H1 (cell line): ENCODE results near the gene MAPK8IP2. TPM values are rescaled to one million over a fixed set of nuclear protein-coding genes. Genes with fewer than 3 reads are reported as not detected.

Experiments used
- CTCF ChIA-PET: fragments of 300-600 bp; sonication (Branson Sonifier 250); formaldehyde crosslinking; loops from one replicate; lab custom pipeline; 2021; ENCODE audit not compliant: partially characterized antibody; lab: Charles Lee
- POLR2A ChIA-PET: fragments of 300-600 bp; sonication (Branson Sonifier 250); formaldehyde crosslinking; loops from one replicate; lab custom pipeline; 2021; ENCODE audit warnings: inconsistent platforms; ENCODE audit not compliant: partially characterized antibody; lab: Charles Lee
- DNase-seq, 2 experiments: peaks; one replicate each; pipeline versions ENCODE4 v3.0.0 to v3.0.0-alpha.2; 2010 to 2022; ENCODE audit warnings: low spot score in 2 of 2, low read depth in 1 of 2, mixed read lengths in 1 of 2
- FAIRE-seq: peaks from 2 replicates; lab custom pipeline; 2011; peaks lifted over from hg19 to GRCh38; lab: Jason Lieb, UNC
- H2AFZ ChIP-seq: 2 replicates; pipeline ENCODE4 v1.8.1; 2012; ENCODE audit warnings: low read length, inconsistent platforms
- H2AK5ac ChIP-seq: 2 replicates; pipeline ENCODE4 v1.6.1; 2013; ENCODE audit warnings: low read depth, low read length
- H2BK120ac ChIP-seq: replicated peaks from 2 replicates; pipeline ENCODE3; 2013; ENCODE audit warnings: low read depth, low read length, inconsistent platforms
- H2BK12ac ChIP-seq: 2 replicates; pipeline ENCODE4 v1.6.1; 2013; ENCODE audit warnings: low read depth, low read length
- H2BK15ac ChIP-seq: 2 replicates; pipeline ENCODE4 v1.6.1; 2013; ENCODE audit warnings: low read length
- H2BK20ac ChIP-seq: 2 replicates; pipeline ENCODE4 v1.6.1; 2013; ENCODE audit warnings: low read length
- H2BK5ac ChIP-seq: 2 replicates; pipeline ENCODE4 v1.6.1; 2013; ENCODE audit warnings: low read depth, low read length
- H3K14ac ChIP-seq: 2 replicates; pipeline ENCODE4 v1.6.1; 2013; ENCODE audit warnings: inconsistent platforms; ENCODE audit not compliant: insufficient read length
- H3K18ac ChIP-seq: 2 replicates; pipeline ENCODE4 v1.6.1; 2013; ENCODE audit warnings: low read length; ENCODE audit errors: extremely low read depth
- H3K23ac ChIP-seq: 2 replicates; pipeline ENCODE4 v1.6.1; 2013; ENCODE audit warnings: inconsistent platforms; ENCODE audit not compliant: insufficient read length
- H3K23me2 ChIP-seq: 2 replicates; pipeline ENCODE4 v1.6.1; 2013; ENCODE audit warnings: low read depth, low read length
- H3K27ac ChIP-seq: 2 replicates; pipeline ENCODE4 v1.6.1; 2011; ENCODE audit warnings: low read depth, low read length, inconsistent platforms
- H3K27me3 ChIP-seq, 4 experiments: replicated peaks in 1 of 4; 1 replicate in 1 of 4; 2 replicates in 3 of 4; pipeline versions ENCODE4 v1.6.1 to v1.8.1; 2011 to 2013; ENCODE audit warnings: low read length in 3 of 4, mild to moderate bottlenecking in 3 of 4, inconsistent platforms in 2 of 4, mixed read lengths in 2 of 4, moderate library complexity in 1 of 4; ENCODE audit not compliant: control insufficient read depth in 3 of 4, insufficient read depth in 3 of 4; ENCODE audit errors: extremely low read depth in 1 of 4
- H3K36me3 ChIP-seq, 4 experiments: 2 replicates each; pipeline versions ENCODE4 v1.6.1 to v1.8.1; 2011 to 2013; ENCODE audit warnings: mild to moderate bottlenecking in 4 of 4, low read length in 3 of 4, moderate library complexity in 2 of 4, control low read depth in 1 of 4, inconsistent platforms in 1 of 4; ENCODE audit not compliant: insufficient read depth in 4 of 4, control insufficient read depth in 2 of 4
- H3K4ac ChIP-seq: replicated peaks from 2 replicates; pipeline ENCODE3; 2013; ENCODE audit warnings: low read length, low read depth, mixed read lengths, inconsistent platforms; ENCODE audit not compliant: insufficient read length
- H3K4me1 ChIP-seq, 4 experiments: replicated peaks in 1 of 4; 1 replicate in 1 of 4; 2 replicates in 3 of 4; pipeline versions ENCODE4 v1.6.1 to v1.8.1; 2011 to 2013; ENCODE audit warnings: low read length in 3 of 4, inconsistent platforms in 2 of 4, mixed read lengths in 1 of 4; ENCODE audit not compliant: insufficient read depth in 4 of 4, control insufficient read depth in 3 of 4
- H3K4me2 ChIP-seq, 2 experiments: 2 replicates each; pipeline versions ENCODE4 v1.6.1 to v1.8.1; 2011 to 2013; ENCODE audit warnings: low read depth in 2 of 2, low read length in 2 of 2, control low read depth in 1 of 2, inconsistent platforms in 1 of 2, mild to moderate bottlenecking in 1 of 2; ENCODE audit not compliant: insufficient read depth in 1 of 2
- H3K4me3 ChIP-seq, 4 experiments: fragments of 200-600, 300-600 bp in 1 of 4; sonication (generic), shearing (Covaris generic), sonication (Bioruptor Twin) in 1 of 4; 2 replicates each; pipeline versions ENCODE4 v1.5.1 to v1.8.1; 2011 to 2016; ENCODE audit warnings: low read length in 4 of 4, low read depth in 3 of 4, control low read depth in 2 of 4, inconsistent platforms in 2 of 4, mild to moderate bottlenecking in 2 of 4, mixed read lengths in 1 of 4, moderate library complexity in 1 of 4; ENCODE audit not compliant: insufficient read depth in 2 of 4; ENCODE audit errors: extremely low read depth in 1 of 4
- H3K56ac ChIP-seq: replicated peaks from 2 replicates; pipeline ENCODE3; 2013; ENCODE audit warnings: low read depth, mild to moderate bottlenecking, mixed read lengths, low read length, inconsistent platforms; ENCODE audit not compliant: insufficient read length
- H3K79me1 ChIP-seq: 2 replicates; pipeline ENCODE4 v1.6.1; 2013; ENCODE audit warnings: low read depth, low read length, control low read depth
- H3K79me2 ChIP-seq, 2 experiments: 2 replicates each; pipeline versions ENCODE4 v1.6.1 to v1.8.1; 2012 to 2013; ENCODE audit warnings: low read length in 2 of 2, mild to moderate bottlenecking in 2 of 2, inconsistent platforms in 1 of 2; ENCODE audit not compliant: insufficient read depth in 2 of 2, control insufficient read depth in 1 of 2
- H3K9ac ChIP-seq, 4 experiments: replicated peaks in 1 of 4; 1 replicate in 1 of 4; 2 replicates in 3 of 4; pipeline versions ENCODE4 v1.6.1 to v1.8.1; 2011 to 2013; ENCODE audit warnings: low read depth in 3 of 4, low read length in 3 of 4, control low read depth in 2 of 4, mild to moderate bottlenecking in 2 of 4, moderate library complexity in 2 of 4, inconsistent platforms in 1 of 4; ENCODE audit errors: extremely low read depth in 1 of 4
- H3K9me3 ChIP-seq, 2 experiments: 2 replicates each; pipeline versions ENCODE4 v1.6.1 to v1.8.1; 2012 to 2013; ENCODE audit warnings: mild to moderate bottlenecking in 2 of 2, moderate library complexity in 2 of 2, control low read depth in 1 of 2, inconsistent platforms in 1 of 2, low read depth in 1 of 2, low read length in 1 of 2, mixed read lengths in 1 of 2; ENCODE audit not compliant: insufficient read depth in 2 of 2
- H4K20me1 ChIP-seq, 2 experiments: replicated peaks in 1 of 2; 2 replicates each; pipeline versions ENCODE3 to v1.8.1; 2011 to 2013; ENCODE audit warnings: inconsistent platforms in 2 of 2, low read length in 2 of 2, mild to moderate bottlenecking in 1 of 2; ENCODE audit not compliant: insufficient read depth in 2 of 2, control insufficient read depth in 1 of 2
- H4K5ac ChIP-seq: 2 replicates; pipeline ENCODE4 v1.6.1; 2013; ENCODE audit warnings: low read length, low read depth, mixed read lengths, inconsistent platforms; ENCODE audit not compliant: insufficient read length
- H4K8ac ChIP-seq: 2 replicates; pipeline ENCODE4 v1.8.0; 2013; ENCODE audit warnings: mild to moderate bottlenecking, moderate library complexity, low read length, inconsistent platforms; ENCODE audit not compliant: insufficient read depth; ENCODE audit errors: extremely low read depth
- H4K91ac ChIP-seq: replicated peaks from 2 replicates; pipeline ENCODE3; 2013; ENCODE audit warnings: low read length, mixed read lengths, inconsistent platforms; ENCODE audit not compliant: insufficient read length
- CHD1 ChIP-seq: IDR thresholded peaks from 2 replicates; pipeline ENCODE4 v1.6.1; 2012; ENCODE audit warnings: low read depth, low read length, improper control_type of control experiment
- CHD2 ChIP-seq: IDR thresholded peaks from 2 replicates; pipeline ENCODE4 v1.6.1; 2012; ENCODE audit warnings: low read length, improper control_type of control experiment
- SAP30 ChIP-seq: fragments of 300-600 bp; sonication (generic); IDR thresholded peaks from 2 replicates; pipeline ENCODE4 v1.7.1; 2012; ENCODE audit warnings: low read length, moderate library complexity, mild to moderate bottlenecking, inconsistent platforms; ENCODE audit not compliant: insufficient read depth, insufficient replicate concordance
- SIN3A ChIP-seq, 2 experiments: IDR thresholded peaks in 1 of 2; conservative IDR thresholded peaks in 1 of 2; 2 replicates each; pipeline ENCODE4 v1.6.1; 2011 to 2012; ENCODE audit warnings: low read length in 2 of 2, improper control_type of control experiment in 1 of 2, low read depth in 1 of 2, mild to moderate bottlenecking in 1 of 2
- WGBS, 2 experiments: shearing (Covaris generic) in 1 of 2; methylation state at CpG; one replicate each; pipeline versions ENCODE4 v1.1.6 to v1.1.7; 2013 to 2015; ENCODE audit warnings: low lambda C conversion rate in 2 of 2, mixed read lengths in 2 of 2, inconsistent platforms in 1 of 2, low coverage in 1 of 2, missing lambda C conversion rate in 1 of 2; ENCODE audit not compliant: insufficient replicate concordance in 2 of 2, insufficient coverage in 1 of 2, insufficient read length in 1 of 2; ENCODE audit errors: extremely low coverage in 1 of 2, missing lambda C conversion rate in 1 of 2; 5-methylcytosine and 5-hydroxymethylcytosine counted together
- polyA plus RNA-seq, 7 experiments: library from polyadenylated mRNA; depleted of rRNA in 3 of 7; stranded (reverse) in 5 of 7; unstranded in 2 of 7; fragments of >200 nt in 5 of 7; fragments of 200-250 nt in 2 of 7; gene quantifications; 1 replicate in 5 of 7; 2 replicates in 1 of 7; 4 replicates in 1 of 7; pipeline versions ENCODE4 v1.2.1 to v1.2.3, GENCODE V29; 2011 to 2013; ENCODE audit warnings: missing spikeins in 2 of 7, mixed read lengths in 2 of 7
- total RNA-seq: library from RNA; stranded (reverse); fragmentation: NEBNext Ultra II Directional; extraction: Animal tissue kit (Norgen Biotek cat#: 25700); gene quantifications from 2 replicates; pipeline ENCODE4 v1.2.1, GENCODE V29; 2021

MAPK8IP2 gene
- total and polyA plus RNA-seq, 2 of the 8 experiments (the other 6 are each of a cell fraction or from before 2014, with no cell fraction given), result 1.5 to 5.5 TPM

DNA sequence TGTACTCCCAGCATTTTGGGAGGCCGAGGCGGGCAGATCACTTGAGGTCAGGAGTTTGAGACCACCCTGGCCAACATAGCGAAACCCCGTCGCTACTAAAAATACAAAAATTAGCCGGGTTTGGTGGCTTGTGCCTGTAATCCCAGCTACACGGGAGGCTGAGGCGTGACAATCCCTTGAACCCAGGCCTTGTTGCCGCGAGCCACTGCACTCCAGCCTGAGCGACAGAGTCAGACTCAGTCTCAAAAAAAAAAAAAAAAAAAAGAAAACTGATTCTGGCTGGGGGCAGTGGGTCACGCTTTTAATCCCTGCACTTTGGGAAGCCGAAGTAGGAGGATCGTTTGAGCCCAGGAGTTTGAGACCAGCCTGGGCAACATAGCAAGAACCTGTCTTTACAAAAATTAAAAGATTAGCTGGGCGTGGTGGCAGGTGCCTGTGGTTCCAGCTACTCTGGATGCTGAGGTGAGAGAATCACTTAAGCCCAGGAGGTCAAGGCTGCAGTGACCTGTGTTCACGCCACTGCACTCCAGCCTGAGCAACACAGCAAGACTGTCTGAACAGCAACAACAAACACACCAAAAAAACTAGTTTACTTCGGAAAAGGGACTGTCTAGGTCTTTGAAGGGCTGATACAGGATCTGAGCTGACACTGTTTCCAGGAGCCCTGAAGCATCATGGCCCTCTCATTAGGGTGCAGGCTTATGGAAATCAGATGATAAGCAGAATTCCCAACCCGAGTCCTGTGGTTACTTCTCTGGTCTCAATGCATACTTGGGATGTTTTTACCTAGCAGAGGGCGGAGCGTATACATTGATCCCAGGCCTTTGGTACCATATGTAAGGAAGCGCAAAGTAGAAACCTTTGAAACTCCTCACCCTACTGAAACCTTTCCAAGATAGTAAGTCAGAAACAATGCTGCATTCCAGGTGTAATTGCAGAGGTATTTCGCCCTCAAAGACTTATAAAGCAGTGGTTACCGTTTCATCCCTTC is 16.2 kb upstream of the MAPK8IP2 start:
- no peak overlapping the region for H3K23ac ChIP-seq
- no peak overlapping the region for H3K4ac ChIP-seq
- H2BK15ac ChIP-seq, result no peak overlapping the region
- H2BK20ac ChIP-seq, result no peak overlapping the region
- peaks cover 7% of the 10 kb centered on the region; the same call in 1 of the 2 replicates for H3K79me1 ChIP-seq
- no peak overlapping the region for H3K56ac ChIP-seq
- H3K4me2 ChIP-seq, result peak overlapping the region in 1 of 2 experiments; percentile 96; a peak in 1 of 4 replicates
- POLR2A ChIA-PET, result interaction anchor here (0.6 to 1.3 kb wide), 2 partner anchors 53 to 59 kb away, joined by 3 to 4 read pairs; partner anchors contain the start of gene SCO2
- no peak overlapping the region for H2BK12ac ChIP-seq
- peaks cover 0 to 1% of the 10 kb centered on the region in 2 experiments for H4K20me1 ChIP-seq
- no peak overlapping the region for H2BK5ac ChIP-seq
- H3K18ac ChIP-seq, result no peak overlapping the region
- no peak overlapping the region for H4K5ac ChIP-seq
- 90% methylated on average over 23 of the region's 23 CpGs; no CpG with 5 or more reads in 1 of the 2 experiments for WGBS, 2 experiments
- H3K23me2 ChIP-seq, result peaks cover 10% of the 10 kb centered on the region; the same call in 1 of the 2 replicates
- DNase-seq (no peak), FAIRE-seq (no peak)
- H2BK120ac ChIP-seq, result no peak overlapping the region
- no peak overlapping the region for H3K9ac ChIP-seq
- peaks cover 0 to 7% of the 10 kb centered on the region in 2 experiments; a peak in 1 of 4 replicates for H3K79me2 ChIP-seq
- H3K9me3 ChIP-seq, result no peaks in the 10 kb centered on the region
- no peak overlapping the region for H4K91ac ChIP-seq
- H3K4me3 ChIP-seq, result no peak overlapping the region
- peaks cover 0 to 9% (median 4%) of the 10 kb centered on the region in 4 experiments; a peak in 5 of 8 replicates for H3K36me3 ChIP-seq
- CTCF ChIA-PET, result interaction anchor here (0.7 to 4.0 kb wide), 7 partner anchors 10 to 135 kb away, joined by 3 to 19 read pairs (median 3); no protein-coding TSS in a partner anchor
- no peak for TF ChIP-seq SAP30
- TF ChIP-seq SIN3A (conservative IDR thresholded peaks at IDR 0.05 in 1 of 2, IDR thresholded peaks at IDR 0.05 in 1 of 2; ENCODE audit: low read depth in 1 of 2, low read length in 2 of 2), result no peak
- no peak for TF ChIP-seq CHD1
- TF ChIP-seq CHD2, result no peak
- peaks cover 4 to 15% (median 7%) of the 10 kb centered on the region in 4 experiments for H3K4me1 ChIP-seq
- H3K14ac ChIP-seq, result no peak overlapping the region
- H4K8ac ChIP-seq, result no peak overlapping the region
- H2AFZ ChIP-seq, result no peak overlapping the region
- no peak overlapping the region for H3K27ac ChIP-seq
- no peak overlapping the region; the same call in 1 of the 2 replicates for H2AK5ac ChIP-seq
- no peaks in the 10 kb centered on the region for H3K27me3 ChIP-seq
